Measurements from ENCODE around the gene GJB3.
A peak's percentile ranks its signal among the peaks of the same experiment; 100 is the strongest.

GJB3 gene

DNA sequence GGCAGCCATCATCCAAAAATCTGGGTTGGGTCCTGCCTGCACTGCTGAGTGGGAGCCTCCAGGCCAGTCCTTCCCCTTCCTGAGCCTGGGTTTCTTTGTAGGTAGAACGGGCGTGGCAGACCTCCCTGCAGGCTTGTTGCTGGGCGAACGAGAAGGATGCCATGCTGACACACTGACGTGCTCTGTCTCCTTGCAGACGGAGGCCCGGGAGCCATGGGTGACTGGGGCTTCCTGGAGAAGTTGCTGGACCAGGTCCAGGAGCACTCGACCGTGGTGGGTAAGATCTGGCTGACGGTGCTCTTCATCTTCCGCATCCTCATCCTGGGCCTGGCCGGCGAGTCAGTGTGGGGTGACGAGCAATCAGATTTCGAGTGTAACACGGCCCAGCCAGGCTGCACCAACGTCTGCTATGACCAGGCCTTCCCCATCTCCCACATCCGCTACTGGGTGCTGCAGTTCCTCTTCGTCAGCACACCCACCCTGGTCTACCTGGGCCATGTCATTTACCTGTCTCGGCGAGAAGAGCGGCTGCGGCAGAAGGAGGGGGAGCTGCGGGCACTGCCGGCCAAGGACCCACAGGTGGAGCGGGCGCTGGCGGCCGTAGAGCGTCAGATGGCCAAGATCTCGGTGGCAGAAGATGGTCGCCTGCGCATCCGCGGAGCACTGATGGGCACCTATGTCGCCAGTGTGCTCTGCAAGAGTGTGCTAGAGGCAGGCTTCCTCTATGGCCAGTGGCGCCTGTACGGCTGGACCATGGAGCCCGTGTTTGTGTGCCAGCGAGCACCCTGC lies 13.2 kb downstream of the GJB3 start:
- TF ChIP-seq, protein P1, sequence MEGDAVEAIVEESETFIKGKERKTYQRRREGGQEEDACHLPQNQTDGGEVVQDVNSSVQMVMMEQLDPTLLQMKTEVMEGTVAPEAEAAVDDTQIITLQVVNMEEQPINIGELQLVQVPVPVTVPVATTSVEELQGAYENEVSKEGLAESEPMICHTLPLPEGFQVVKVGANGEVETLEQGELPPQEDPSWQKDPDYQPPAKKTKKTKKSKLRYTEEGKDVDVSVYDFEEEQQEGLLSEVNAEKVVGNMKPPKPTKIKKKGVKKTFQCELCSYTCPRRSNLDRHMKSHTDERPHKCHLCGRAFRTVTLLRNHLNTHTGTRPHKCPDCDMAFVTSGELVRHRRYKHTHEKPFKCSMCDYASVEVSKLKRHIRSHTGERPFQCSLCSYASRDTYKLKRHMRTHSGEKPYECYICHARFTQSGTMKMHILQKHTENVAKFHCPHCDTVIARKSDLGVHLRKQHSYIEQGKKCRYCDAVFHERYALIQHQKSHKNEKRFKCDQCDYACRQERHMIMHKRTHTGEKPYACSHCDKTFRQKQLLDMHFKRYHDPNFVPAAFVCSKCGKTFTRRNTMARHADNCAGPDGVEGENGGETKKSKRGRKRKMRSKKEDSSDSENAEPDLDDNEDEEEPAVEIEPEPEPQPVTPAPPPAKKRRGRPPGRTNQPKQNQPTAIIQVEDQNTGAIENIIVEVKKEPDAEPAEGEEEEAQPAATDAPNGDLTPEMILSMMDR (IDR thresholded peaks at IDR 0.05), result no peak
- no peak overlapping the region for H3K9ac ChIP-seq
- no peak overlapping the region for H3K4me3 ChIP-seq (ENCODE audit: low read depth, low read length)
- H3K27me3 ChIP-seq (ENCODE audit: control insufficient read depth, insufficient read depth, low read length), result no peaks in the 10 kb centered on the region
- H3K4me1 ChIP-seq, result no peaks in the 10 kb centered on the region
- no peak overlapping the region for H3K4me2 ChIP-seq (ENCODE audit: low read length)
- no peak overlapping the region for H3K27ac ChIP-seq
- H3K9me3 ChIP-seq (ENCODE audit: control insufficient read depth, low read length), result no peaks in the 10 kb centered on the region
- H3K36me3 ChIP-seq (ENCODE audit: control insufficient read depth, insufficient read depth, low read length), result no peaks in the 10 kb centered on the region
- no peak overlapping the region for H2AFZ ChIP-seq
- no peaks in the 10 kb centered on the region for H3K79me2 ChIP-seq

DNA sequence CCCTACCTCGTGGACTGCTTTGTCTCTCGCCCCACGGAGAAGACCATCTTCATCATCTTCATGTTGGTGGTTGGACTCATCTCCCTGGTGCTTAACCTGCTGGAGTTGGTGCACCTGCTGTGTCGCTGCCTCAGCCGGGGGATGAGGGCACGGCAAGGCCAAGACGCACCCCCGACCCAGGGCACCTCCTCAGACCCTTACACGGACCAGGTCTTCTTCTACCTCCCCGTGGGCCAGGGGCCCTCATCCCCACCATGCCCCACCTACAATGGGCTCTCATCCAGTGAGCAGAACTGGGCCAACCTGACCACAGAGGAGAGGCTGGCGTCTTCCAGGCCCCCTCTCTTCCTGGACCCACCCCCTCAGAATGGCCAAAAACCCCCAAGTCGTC lies 13.8 kb downstream of the GJB3 start:
- no peak overlapping the region for H3K9ac ChIP-seq
- H3K27ac ChIP-seq, result no peak overlapping the region
- H3K4me3 ChIP-seq (ENCODE audit: low read depth, low read length), result no peak overlapping the region
- H3K4me2 ChIP-seq (ENCODE audit: low read length), result no peak overlapping the region
- H3K36me3 ChIP-seq (ENCODE audit: control insufficient read depth, insufficient read depth, low read length), result no peaks in the 10 kb centered on the region
- H3K4me1 ChIP-seq, result no peaks in the 10 kb centered on the region
- H3K79me2 ChIP-seq, result no peaks in the 10 kb centered on the region
- H3K27me3 ChIP-seq (ENCODE audit: control insufficient read depth, insufficient read depth, low read length), result no peaks in the 10 kb centered on the region
- TF ChIP-seq, protein P1 (IDR thresholded peaks at IDR 0.05), result no peak
- no peaks in the 10 kb centered on the region for H3K9me3 ChIP-seq (ENCODE audit: control insufficient read depth, low read length)
- no peak overlapping the region for H2AFZ ChIP-seq

DNA sequence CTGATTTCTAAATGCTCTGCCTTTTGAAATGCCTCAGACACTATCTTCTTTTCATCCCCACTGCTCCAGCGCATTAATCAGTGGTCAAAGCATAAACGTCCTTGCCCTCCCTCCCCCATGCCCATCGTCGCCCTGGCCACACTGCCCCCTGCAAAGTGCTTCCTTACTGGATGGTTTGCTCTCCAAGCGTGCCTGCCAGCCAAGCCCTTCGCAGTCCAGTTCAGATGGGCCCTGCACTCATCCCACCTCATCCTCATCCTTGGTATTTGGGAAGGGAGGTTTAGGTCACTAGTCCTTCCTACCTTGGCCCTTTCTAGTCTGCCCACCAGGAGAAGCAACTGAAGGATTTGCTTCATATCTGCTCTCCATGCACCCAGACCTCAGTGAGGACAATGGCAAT lies 14.9 kb downstream of the GJB3 start:
- H3K4me1 ChIP-seq, result no peaks in the 10 kb centered on the region
- H3K4me3 ChIP-seq (ENCODE audit: low read depth, low read length), result no peak overlapping the region
- H3K9ac ChIP-seq, result no peak overlapping the region
- no peaks in the 10 kb centered on the region for H3K79me2 ChIP-seq
- H3K36me3 ChIP-seq (ENCODE audit: control insufficient read depth, insufficient read depth, low read length), result no peaks in the 10 kb centered on the region
- H3K4me2 ChIP-seq (ENCODE audit: low read length), result no peak overlapping the region
- H3K9me3 ChIP-seq (ENCODE audit: control insufficient read depth, low read length), result no peaks in the 10 kb centered on the region
- no peaks in the 10 kb centered on the region for H3K27me3 ChIP-seq (ENCODE audit: control insufficient read depth, insufficient read depth, low read length)
- TF ChIP-seq, protein P1 (IDR thresholded peaks at IDR 0.05), result no peak
- no peak overlapping the region for H3K27ac ChIP-seq
- no peak overlapping the region for H2AFZ ChIP-seq

DNA sequence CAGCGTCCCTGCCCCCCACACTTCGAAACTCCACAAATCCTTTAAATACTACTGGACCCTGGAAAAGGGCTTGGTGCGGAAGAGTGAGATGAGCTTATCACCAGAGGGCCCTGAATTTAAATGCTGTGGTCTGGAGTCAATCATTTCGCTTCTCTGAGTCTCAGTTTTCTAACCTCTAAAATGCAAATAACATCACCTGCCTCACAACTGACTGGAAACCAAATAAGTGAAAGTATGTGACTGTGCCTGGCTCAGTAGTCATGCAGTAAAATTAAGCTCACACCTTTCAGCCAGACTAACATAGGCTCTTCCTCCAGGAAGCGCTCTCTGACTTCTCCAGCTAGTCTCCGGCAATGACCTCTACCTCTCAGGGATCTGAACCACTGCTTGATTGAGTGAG lies 16.0 kb downstream of the GJB3 start:
- Histone ChIP-seq H2AFZ (no peak overlapping the region), H3K27me3 (ENCODE audit: control insufficient read depth, insufficient read depth, low read length) (no peaks in the 10 kb centered on the region), H3K27ac (no peak overlapping the region), H3K9ac (no peak overlapping the region), H3K79me2 (no peaks in the 10 kb centered on the region), H3K4me2 (ENCODE audit: low read length) (no peak overlapping the region), H3K9me3 (ENCODE audit: control insufficient read depth, low read length) (no peaks in the 10 kb centered on the region), H3K36me3 (ENCODE audit: control insufficient read depth, insufficient read depth, low read length) (no peaks in the 10 kb centered on the region), H3K4me3 (ENCODE audit: low read depth, low read length) (peak overlapping the region; percentile 16), H3K4me1 (no peaks in the 10 kb centered on the region)
- TF ChIP-seq, protein P1 (IDR thresholded peaks at IDR 0.05), result no peak

DNA sequence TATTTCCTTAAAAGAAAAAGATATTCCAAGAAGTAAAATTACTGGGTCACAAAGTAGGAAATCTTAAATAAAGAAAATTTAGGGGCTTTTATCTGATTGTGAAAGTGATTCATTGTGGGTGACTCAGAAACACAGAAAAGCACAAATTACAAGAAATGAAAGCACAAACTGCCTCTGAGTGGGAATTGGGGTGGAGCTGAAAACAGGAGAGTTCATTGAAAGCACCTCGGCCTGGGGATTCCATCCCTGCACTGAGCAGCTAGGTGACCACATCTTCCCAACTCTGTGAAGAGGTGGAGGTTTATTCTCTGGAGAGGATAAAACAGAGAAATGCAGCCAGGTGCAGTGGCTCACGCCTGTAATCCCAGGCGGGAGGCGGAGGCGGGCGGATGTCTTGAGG lies 19.2 kb downstream of the GJB3 start:
- H3K27ac ChIP-seq, result no peak overlapping the region
- TF ChIP-seq, protein P1 (IDR thresholded peaks at IDR 0.05), result no peak
- H3K27me3 ChIP-seq (ENCODE audit: control insufficient read depth, insufficient read depth, low read length), result no peaks in the 10 kb centered on the region
- no peak overlapping the region for H2AFZ ChIP-seq
- no peaks in the 10 kb centered on the region for H3K9me3 ChIP-seq (ENCODE audit: control insufficient read depth, low read length)
- no peak overlapping the region for H3K4me2 ChIP-seq (ENCODE audit: low read length)
- H3K79me2 ChIP-seq, result no peaks in the 10 kb centered on the region
- H3K36me3 ChIP-seq (ENCODE audit: control insufficient read depth, insufficient read depth, low read length), result no peaks in the 10 kb centered on the region
- no peak overlapping the region for H3K9ac ChIP-seq
- no peak overlapping the region for H3K4me3 ChIP-seq (ENCODE audit: low read depth, low read length)
- no peaks in the 10 kb centered on the region for H3K4me1 ChIP-seq
